IMR-90 (cell line): Measurements from ENCODE around the gene GRIFIN. TPM values are rescaled to one million over a fixed set of nuclear protein-coding genes. Genes with fewer than 3 reads are reported as not detected.

Experiments used
- ATAC-seq: fragments of 200-7000 bp; cut with Tn5 transposase; 2 replicates; pipeline ENCODE4 v1.9.1; 2020; ENCODE audit warnings: low read depth, mild to moderate bottlenecking, moderate library complexity
- BruUV-seq: library from RNA; stranded (reverse); fragments of 400-500 nt; replicated peaks from 2 replicates; lab custom pipeline; 2021; lab: Mats Ljungman, UMichigan
- CTCF ChIA-PET: fragments of 300-600 bp; formaldehyde crosslinking; extraction: SDS; loops from one replicate; lab custom pipeline; 2021; ENCODE audit warnings: antibody characterized with exemption; lab: Yijun Ruan, JAX
- POLR2A ChIA-PET: fragments of 300-600 bp; sonication (Branson Sonifier 250); formaldehyde crosslinking; loops from one replicate; lab custom pipeline; 2022; ENCODE audit warnings: antibody characterized with exemption; ENCODE audit not compliant: unreplicated experiment; lab: Charles Lee
- DNase-seq: peaks from one replicate; pipeline ENCODE4 v3.0.0; 2013
- H2AFZ ChIP-seq: replicated peaks from 2 replicates; pipeline ENCODE3; 2013; ENCODE audit warnings: low read length, mild to moderate bottlenecking; ENCODE audit not compliant: poor library complexity
- H2AK5ac ChIP-seq: 2 replicates; pipeline ENCODE4 v1.6.1; 2013; ENCODE audit warnings: low read depth, low read length, inconsistent platforms
- H2AK9ac ChIP-seq: replicated peaks from 2 replicates; pipeline ENCODE3; 2013; ENCODE audit warnings: mild to moderate bottlenecking, low read depth, low read length, moderate library complexity; ENCODE audit not compliant: poor library complexity
- H2BK120ac ChIP-seq: 2 replicates; pipeline ENCODE4 v1.6.1; 2013; ENCODE audit warnings: low read depth, low read length, inconsistent platforms
- H2BK15ac ChIP-seq: 3 replicates; pipeline ENCODE4 v1.6.1; 2013; ENCODE audit warnings: low read depth, low read length, inconsistent platforms
- H2BK20ac ChIP-seq: 2 replicates; pipeline ENCODE4 v1.6.1; 2013; ENCODE audit warnings: low read depth, mild to moderate bottlenecking, inconsistent platforms, low read length, moderate library complexity
- H2BK5ac ChIP-seq: 2 replicates; pipeline ENCODE4 v1.6.1; 2013; ENCODE audit warnings: mild to moderate bottlenecking, low read depth, low read length, inconsistent platforms; ENCODE audit not compliant: poor library complexity, severe bottlenecking
- H3K14ac ChIP-seq: replicated peaks from 2 replicates; pipeline ENCODE4 v1.6.1; 2013; ENCODE audit warnings: low read depth, low read length, inconsistent platforms
- H3K18ac ChIP-seq: 2 replicates; pipeline ENCODE4 v1.6.1; 2013; ENCODE audit warnings: low read depth, low read length, control low read depth
- H3K23ac ChIP-seq: 2 replicates; pipeline ENCODE4 v1.6.1; 2013; ENCODE audit warnings: low read depth, low read length, inconsistent platforms
- H3K27ac ChIP-seq: 2 replicates; pipeline ENCODE4 v1.5.1; 2013; ENCODE audit warnings: mild to moderate bottlenecking, control low read depth, low read length; ENCODE audit not compliant: insufficient read depth
- H3K27me3 ChIP-seq: 2 replicates; pipeline ENCODE4 v1.6.1; 2013; ENCODE audit warnings: low read length; ENCODE audit not compliant: control insufficient read depth, insufficient read depth
- H3K36me3 ChIP-seq: 2 replicates; pipeline ENCODE4 v1.6.1; 2013; ENCODE audit warnings: low read length, mixed read lengths; ENCODE audit not compliant: control insufficient read depth, insufficient read depth
- H3K4ac ChIP-seq: 2 replicates; pipeline ENCODE4 v1.6.1; 2013; ENCODE audit warnings: low read depth, low read length, inconsistent platforms
- H3K4me1 ChIP-seq: 2 replicates; pipeline ENCODE4 v1.6.1; 2013; ENCODE audit warnings: low read length, mixed read lengths; ENCODE audit not compliant: control insufficient read depth, insufficient read depth
- H3K4me2 ChIP-seq: 2 replicates; pipeline ENCODE4 v1.6.1; 2013; ENCODE audit warnings: low read depth, mild to moderate bottlenecking, control low read depth, low read length, moderate library complexity
- H3K4me3 ChIP-seq: 2 replicates; pipeline ENCODE4 v1.5.1; 2013; ENCODE audit warnings: low read depth, mild to moderate bottlenecking, control low read depth, low read length, moderate library complexity; ENCODE audit not compliant: insufficient read depth
- H3K56ac ChIP-seq: 2 replicates; pipeline ENCODE4 v1.6.1; 2013; ENCODE audit warnings: low read length, inconsistent platforms; ENCODE audit not compliant: insufficient read depth; ENCODE audit errors: extremely low read depth
- H3K79me1 ChIP-seq, 2 experiments: 2 replicates each; pipeline ENCODE4 v1.6.1; 2013; ENCODE audit warnings: low read length in 2 of 2, inconsistent platforms in 1 of 2, low read depth in 1 of 2
- H3K9ac ChIP-seq: 2 replicates; pipeline ENCODE4 v1.6.1; 2013; ENCODE audit warnings: low read depth, low read length, control low read depth
- H3K9me1 ChIP-seq: 2 replicates; pipeline ENCODE4 v1.6.1; 2013; ENCODE audit warnings: low read length, inconsistent platforms; ENCODE audit not compliant: insufficient read depth
- H3K9me3 ChIP-seq: 2 replicates; pipeline ENCODE4 v1.6.1; 2013; ENCODE audit warnings: low read length; ENCODE audit not compliant: control insufficient read depth, insufficient read depth
- H4K20me1 ChIP-seq: 2 replicates; pipeline ENCODE4 v1.6.1; 2013; ENCODE audit warnings: low read length, inconsistent platforms; ENCODE audit not compliant: insufficient read depth
- H4K5ac ChIP-seq: 2 replicates; pipeline ENCODE4 v1.6.1; 2013; ENCODE audit warnings: mild to moderate bottlenecking, low read depth, low read length, control low read depth
- H4K8ac ChIP-seq, 2 experiments: 2 replicates each; pipeline ENCODE4 v1.6.1; 2013; ENCODE audit warnings: low read depth in 2 of 2, low read length in 2 of 2, control low read depth in 1 of 2, inconsistent platforms in 1 of 2
- H4K91ac ChIP-seq: 2 replicates; pipeline ENCODE4 v1.6.1; 2013; ENCODE audit warnings: low read depth, low read length, inconsistent platforms; ENCODE audit not compliant: insufficient read depth
- BHLHE40 ChIP-seq: fragments of 150-350 bp; IDR thresholded peaks from 2 replicates; pipeline ENCODE4 v1.6.1; 2016; ENCODE audit warnings: mild to moderate bottlenecking, low read depth, low read length
- CHD1 ChIP-seq: IDR thresholded peaks from 2 replicates; pipeline ENCODE4 v1.6.1; 2012; ENCODE audit warnings: low read depth, low read length, improper control_type of control experiment
- ELK1 ChIP-seq: fragments of 150-350 bp; IDR thresholded peaks from 2 replicates; pipeline ENCODE4 v1.6.1; 2016; ENCODE audit warnings: low read depth, mild to moderate bottlenecking, low read length, moderate library complexity, borderline replicate concordance
- MAZ ChIP-seq: IDR thresholded peaks from 2 replicates; pipeline ENCODE4 v1.6.1; 2012; ENCODE audit warnings: low read depth, mild to moderate bottlenecking, low read length, improper control_type of control experiment, moderate library complexity, borderline replicate concordance
- NFE2L2 ChIP-seq: fragments of 150-350 bp; IDR thresholded peaks from 2 replicates; pipeline ENCODE4 v1.6.1; 2016; ENCODE audit warnings: low read depth, mild to moderate bottlenecking, low read length
- POLR2A ChIP-seq: IDR thresholded peaks from 2 replicates; pipeline ENCODE4 v1.6.1; 2012; ENCODE audit warnings: mild to moderate bottlenecking, low read depth, low read length
- RAD21 ChIP-seq: IDR thresholded peaks from 2 replicates; pipeline ENCODE4 v1.6.1; 2012; ENCODE audit warnings: low read length, improper control_type of control experiment
- WGBS, 2 experiments: methylation state at CpG; one replicate each; pipeline versions ENCODE4 v1.1.5 to v1.1.7; 2013; ENCODE audit warnings: missing lambda C conversion rate in 2 of 2; ENCODE audit not compliant: insufficient read length in 1 of 2; ENCODE audit errors: extremely low coverage in 2 of 2; 5-methylcytosine and 5-hydroxymethylcytosine counted together
- dilution Hi-C: fragments of 300-500 bp; cut with HindIII; formaldehyde crosslinking; loops from one replicate; pipeline ENCODE4 v1.14.3; 2018; ENCODE audit warnings: low sequenced_read_pairs; ENCODE audit not compliant: unreplicated experiment
- in situ Hi-C: fragments of 300-500 bp; cut with MboI; formaldehyde crosslinking; loops from 3 replicates; pipeline ENCODE4 v1.14.3; 2019; ENCODE audit warnings: low sequenced_read_pairs, inconsistent platforms, mixed read lengths
- intact Hi-C: fragments of 100-400 bp; cut with micrococcal nuclease; formaldehyde crosslinking; loops from 2 replicates; pipeline ENCODE4 v1.10.0; 2022
- polyA plus RNA-seq, 3 experiments: library from polyadenylated mRNA; depleted of rRNA; stranded (reverse); fragments of >200 nt; gene quantifications; 2 replicates each; pipeline ENCODE4 v1.2.3, GENCODE V29; 2012; ENCODE audit warnings: low replicate concordance in 1 of 3
- total RNA-seq: library from RNA; depleted of rRNA; stranded (reverse); fragments of >200 nt; gene quantifications from 2 replicates; pipeline ENCODE4 v1.2.3, GENCODE V29; 2012

Gene GRIFIN
- total and polyA plus RNA-seq, 2 of the 4 experiments (the other 2 are of a cell fraction): not detected

GRCh38 chr7:2504889-2505375 is 28.7 kb upstream of the GRIFIN start:
- Histone ChIP-seq H4K91ac (no peak overlapping the region), H3K36me3 (no peaks in the 10 kb centered on the region), H2AK5ac (no peak overlapping the region), H2AFZ (no peak overlapping the region), H3K14ac (no peak overlapping the region), H3K9ac (no peak overlapping the region), H3K4ac (no peak overlapping the region), H2BK20ac (no peak overlapping the region), H3K79me1 (no peaks in the 10 kb centered on the region), H3K23ac (no peak overlapping the region), H2BK15ac (no peak overlapping the region), H3K4me2 (no peak overlapping the region), H3K9me3 (no peaks in the 10 kb centered on the region), H3K27me3 (peaks cover 3% of the 10 kb centered on the region; the same call in 1 of the 2 replicates), H2BK5ac (no peak overlapping the region), H3K4me3 (no peak overlapping the region), H3K56ac (no peak overlapping the region), H3K4me1 (peaks cover 8% of the 10 kb centered on the region; the same call in 1 of the 2 replicates), H2AK9ac (no peak overlapping the region), H4K5ac (no peak overlapping the region), H4K20me1 (no peaks in the 10 kb centered on the region), H3K18ac (no peak overlapping the region), H3K27ac (no peak overlapping the region), H2BK120ac (no peak overlapping the region), H3K9me1 (no peaks in the 10 kb centered on the region), H4K8ac (no peak overlapping the region)
- in situ Hi-C loops: no loop called here
- POLR2A ChIA-PET: no interaction called here
- ATAC-seq (no peak), DNase-seq (no peak)
- no TSS peak for BruUV-seq
- dilution Hi-C loops: no loop called here
- TF ChIP-seq ELK1 (no peak), BHLHE40 (no peak), RAD21 (no peak), MAZ (no peak), POLR2A (no peak), CHD1 (no peak), NFE2L2 (no peak)
- 71% methylated on average over 3 of the region's 19 CpGs; no CpG with 5 or more reads in 1 of the 2 experiments for WGBS, 2 experiments
- CTCF ChIA-PET: interaction anchor here (0.5 kb wide), 1 partner anchor 38 kb away, joined by 4 read pairs; no protein-coding TSS in a partner anchor
- intact Hi-C loops: no loop called here
